Spleen (tissue), 11 donors: ENCODE measurements around the gene SNX27. TPM values are rescaled to one million over a fixed set of nuclear protein-coding genes. Genes with fewer than 3 reads are reported as not detected.
"Not testable (repeated sequence)": the region's sequence is repeated elsewhere in the genome, so short reads cannot be mapped to it uniquely, and the experiment has no call there.

ENCODE experiments used
- DNase-seq: peaks from one replicate; pipeline ENCODE4 v3.0.0-alpha.2; 2020
- H3K27ac ChIP-seq, 8 donors: fragments of 200-600 bp; sonication (generic) in 7 of 8; 1 replicate in 4 of 8; 2 replicates in 4 of 8; pipeline versions ENCODE4 v1.5.0 to v1.8.0; 2016 to 2021; ENCODE audit warnings: inconsistent platforms in 4 of 8, mild to moderate bottlenecking in 4 of 8, moderate library complexity in 1 of 8
- H3K27me3 ChIP-seq, 7 donors: fragments of 200-600 bp; sonication (generic) in 6 of 7; replicated peaks in 1 of 7; 1 replicate in 4 of 7; 2 replicates in 3 of 7; pipeline versions ENCODE4 v1.5.0 to v1.8.0; 2016 to 2021; ENCODE audit warnings: inconsistent platforms in 3 of 7, mild to moderate bottlenecking in 1 of 7
- H3K36me3 ChIP-seq, 6 donors: fragments of 200-600 bp; sonication (generic) in 5 of 6; 1 replicate in 4 of 6; 2 replicates in 2 of 6; pipeline versions ENCODE4 v1.5.0 to v1.8.0; 2016 to 2021; ENCODE audit warnings: inconsistent platforms in 2 of 6
- H3K4me1 ChIP-seq, 6 donors: fragments of 200-600 bp; sonication (generic) in 5 of 6; 1 replicate in 3 of 6; 2 replicates in 3 of 6; pipeline versions ENCODE4 v1.5.0 to v1.8.0; 2016 to 2021; ENCODE audit warnings: inconsistent platforms in 3 of 6
- H3K4me3 ChIP-seq, 8 donors: fragments of 200-600 bp; sonication (generic) in 7 of 8; 1 replicate in 4 of 8; 2 replicates in 4 of 8; pipeline versions ENCODE4 v1.5.0 to v1.8.0; 2016 to 2021; ENCODE audit warnings: inconsistent platforms in 4 of 8, mild to moderate bottlenecking in 4 of 8, moderate library complexity in 2 of 8
- H3K9me3 ChIP-seq, 8 donors: fragments of 200-600 bp; sonication (generic) in 7 of 8; 1 replicate in 4 of 8; 2 replicates in 4 of 8; pipeline versions ENCODE4 v1.5.0 to v1.8.0; 2016 to 2021; ENCODE audit warnings: inconsistent platforms in 4 of 8
- POLR2A ChIP-seq, 3 donors: fragments of 450-650 bp; IDR thresholded peaks; one replicate each; pipeline ENCODE4 v1.5.1; 2017; ENCODE audit warnings: antibody characterized with exemption in 3 of 3, mild to moderate bottlenecking in 1 of 3
- POLR2AphosphoS5 ChIP-seq, 3 donors: sonication (generic); formaldehyde crosslinking; IDR thresholded peaks; one replicate each; pipeline ENCODE4 v1.5.1; 2017; ENCODE audit warnings: antibody characterized with exemption in 3 of 3
- WGBS, 5 donors: extraction: QIAGEN DNeasy Blood & Tissue Kit in 3 of 5; methylation state at CpG; one replicate each; pipeline versions ENCODE4 v1.1.5 to v1.1.7; 2013 to 2018; 5-methylcytosine and 5-hydroxymethylcytosine counted together
- intact Hi-C: fragments of 100-400 bp; cut with DNase I; formaldehyde crosslinking; loops from one replicate; pipeline ENCODE4 v1.15.0; 2023; ENCODE audit warnings: low total_unique reads
- polyA plus RNA-seq, 3 donors: library from polyadenylated mRNA; stranded (reverse); fragments of 200-250 nt; gene quantifications; one replicate each; pipeline ENCODE4 v1.2.1, GENCODE V29; 2013
- total RNA-seq, 7 donors: library from RNA; depleted of rRNA in 3 of 7; stranded (reverse); fragments of >200 nt in 3 of 7; fragmentation: NEBNext Ultra II Directional in 4 of 7; extraction: Animal tissue kit (Norgen Biotek cat#: 25700) in 4 of 7; gene quantifications; one replicate each; pipeline versions ENCODE4 v1.1.0 to v1.2.1, GENCODE V29; 2016 to 2021
- TF ChIP-seq, protein P1 (sequence below), 11 experiments: fragments of 200-600 bp in 7 of 11; fragments of 450-650 bp in 4 of 11; sonication (generic) in 4 of 11; IDR thresholded peaks in 8 of 11; conservative IDR thresholded peaks in 3 of 11; 1 replicate in 7 of 11; 2 replicates in 4 of 11; pipeline versions ENCODE4 v1.4.0 to v1.8.0; 2016 to 2021; ENCODE audit warnings: antibody characterized with exemption in 11 of 11, inconsistent platforms in 4 of 11, mild to moderate bottlenecking in 1 of 11
- donor health status: healthy with polysubstance abuse.
- donor health status: DM: no; HTN: no; CAD: no; lungs with moderate emphysema.
- donor health status: DM: no; HTN: no; CAD: no.
- donor health status: Bipolar disorder and iron deficiency.
- donor health status: healthy.
- donor health status: DM: no; HTN: no; CAD: no.
- donor health status: DM: yes; HTN: yes; CAD: no.

Gene SNX27
- total and polyA plus RNA-seq, 10 donors: 3.1 to 69.6 (median 48.3) TPM

DNA sequence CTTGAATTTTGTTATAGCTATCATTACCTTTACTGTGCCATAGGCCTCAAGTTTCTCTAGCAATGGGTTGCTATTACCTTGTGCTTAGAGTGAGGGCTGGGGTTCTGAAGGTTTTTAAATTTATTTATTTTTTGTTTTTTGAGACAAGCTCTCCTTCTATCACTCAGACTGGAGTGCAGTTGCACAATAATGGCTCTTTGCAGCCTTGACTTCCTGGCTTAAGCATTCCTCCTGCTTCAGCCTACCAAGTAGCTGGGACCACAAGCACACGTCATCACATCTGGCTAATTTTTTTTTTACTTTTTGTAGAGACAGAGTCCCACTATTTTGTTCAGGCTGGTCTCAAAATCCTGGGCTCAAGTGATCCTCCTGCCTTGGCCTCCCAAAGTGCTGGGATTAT is 41.5 kb downstream of the SNX27 start:
- Histone ChIP-seq H3K36me3 (peaks cover 0 to 42% (median 6%) of the 10 kb centered on the region in 6 donors), H3K4me1 (peaks cover 0 to 35% (median 17%) of the 10 kb centered on the region in 6 donors), H3K9me3 (no peaks in the 10 kb centered on the region), H3K27ac (peak overlapping the region in 6 of 8 donors; percentile 76 to 86 (median 82)), H3K4me3 (no peak overlapping the region), H3K27me3 (no peaks in the 10 kb centered on the region)
- intact Hi-C loops: no loop called here
- TF ChIP-seq, protein P1, sequence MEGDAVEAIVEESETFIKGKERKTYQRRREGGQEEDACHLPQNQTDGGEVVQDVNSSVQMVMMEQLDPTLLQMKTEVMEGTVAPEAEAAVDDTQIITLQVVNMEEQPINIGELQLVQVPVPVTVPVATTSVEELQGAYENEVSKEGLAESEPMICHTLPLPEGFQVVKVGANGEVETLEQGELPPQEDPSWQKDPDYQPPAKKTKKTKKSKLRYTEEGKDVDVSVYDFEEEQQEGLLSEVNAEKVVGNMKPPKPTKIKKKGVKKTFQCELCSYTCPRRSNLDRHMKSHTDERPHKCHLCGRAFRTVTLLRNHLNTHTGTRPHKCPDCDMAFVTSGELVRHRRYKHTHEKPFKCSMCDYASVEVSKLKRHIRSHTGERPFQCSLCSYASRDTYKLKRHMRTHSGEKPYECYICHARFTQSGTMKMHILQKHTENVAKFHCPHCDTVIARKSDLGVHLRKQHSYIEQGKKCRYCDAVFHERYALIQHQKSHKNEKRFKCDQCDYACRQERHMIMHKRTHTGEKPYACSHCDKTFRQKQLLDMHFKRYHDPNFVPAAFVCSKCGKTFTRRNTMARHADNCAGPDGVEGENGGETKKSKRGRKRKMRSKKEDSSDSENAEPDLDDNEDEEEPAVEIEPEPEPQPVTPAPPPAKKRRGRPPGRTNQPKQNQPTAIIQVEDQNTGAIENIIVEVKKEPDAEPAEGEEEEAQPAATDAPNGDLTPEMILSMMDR (IDR thresholded peaks at IDR 0.05 in 8 of 11, conservative IDR thresholded peaks at IDR 0.05 in 3 of 11): no peak
- TF ChIP-seq POLR2AphosphoS5 (IDR thresholded peaks at IDR 0.05) (no peak), POLR2A (IDR thresholded peaks at IDR 0.05) (no peak)
- DNase-seq: no peak
- WGBS, 5 donors: 32 to 63% (median 47%) methylated on average over 1 of the region's 1 CpG

- H3K27me3 ChIP-seq: no peaks in the 10 kb centered on the region
- TF ChIP-seq POLR2A (IDR thresholded peaks at IDR 0.05): no peak
- TF ChIP-seq POLR2AphosphoS5 (IDR thresholded peaks at IDR 0.05): no peak
- TF ChIP-seq, protein P1 (IDR thresholded peaks at IDR 0.05 in 8 of 11, conservative IDR thresholded peaks at IDR 0.05 in 3 of 11): no peak
- intact Hi-C loops: no loop called here
- H3K4me3 ChIP-seq: no peak overlapping the region
- H3K9me3 ChIP-seq: no peaks in the 10 kb centered on the region
- H3K27ac ChIP-seq: peak overlapping the region in 7 of 8 donors; percentile 73 to 86 (median 81)
- DNase-seq: no peak
- H3K36me3 ChIP-seq: peaks cover 0 to 46% (median 21%) of the 10 kb centered on the region in 6 donors
- WGBS, 5 donors: 65 to 90% (median 73%) methylated on average over 3 of the region's 3 CpGs
- H3K4me1 ChIP-seq: peaks cover 0 to 39% (median 17%) of the 10 kb centered on the region in 6 donors
These were observed 43.5 kb downstream of the SNX27 start for GRCh38 chr1:151655371-151655770.

DNA sequence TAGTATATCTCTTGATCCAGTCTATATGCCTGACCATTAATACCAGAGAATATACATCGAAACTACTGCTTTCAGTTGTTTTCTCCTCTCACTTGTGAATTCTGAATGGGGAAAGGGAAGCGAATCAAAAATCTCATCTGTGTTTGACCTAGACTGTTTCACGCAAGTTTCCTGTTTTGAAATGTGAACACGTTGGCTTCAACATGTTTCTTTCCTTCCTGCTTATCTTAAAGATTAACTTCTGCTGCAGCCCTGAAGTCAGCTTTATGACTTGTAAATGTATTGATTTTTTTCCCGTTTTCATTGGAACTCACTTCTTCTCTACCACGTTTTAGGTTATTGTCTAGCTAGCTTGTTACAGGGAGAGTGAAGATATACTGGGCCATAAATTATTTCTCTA is 49.9 kb downstream of the SNX27 start:
- Histone ChIP-seq H3K4me1 (peaks cover 0 to 40% (median 10%) of the 10 kb centered on the region in 6 donors), H3K9me3 (no peaks in the 10 kb centered on the region), H3K27me3 (no peaks in the 10 kb centered on the region), H3K36me3 (peaks cover 0 to 80% (median 34%) of the 10 kb centered on the region in 6 donors), H3K4me3 (peak overlapping the region in 1 of 8 donors; percentile 30), H3K27ac (peak overlapping the region in 7 of 8 donors; percentile 58 to 85 (median 73))
- TF ChIP-seq POLR2AphosphoS5 (IDR thresholded peaks at IDR 0.05) (no peak), POLR2A (IDR thresholded peaks at IDR 0.05) (no peak)
- TF ChIP-seq, protein P1 (IDR thresholded peaks at IDR 0.05 in 8 of 11, conservative IDR thresholded peaks at IDR 0.05 in 3 of 11): no peak
- 19 to 36% (median 27%) methylated on average over 6 of the region's 6 CpGs for WGBS, 5 donors
- no peak for DNase-seq
- intact Hi-C loops: no loop called here

DNA sequence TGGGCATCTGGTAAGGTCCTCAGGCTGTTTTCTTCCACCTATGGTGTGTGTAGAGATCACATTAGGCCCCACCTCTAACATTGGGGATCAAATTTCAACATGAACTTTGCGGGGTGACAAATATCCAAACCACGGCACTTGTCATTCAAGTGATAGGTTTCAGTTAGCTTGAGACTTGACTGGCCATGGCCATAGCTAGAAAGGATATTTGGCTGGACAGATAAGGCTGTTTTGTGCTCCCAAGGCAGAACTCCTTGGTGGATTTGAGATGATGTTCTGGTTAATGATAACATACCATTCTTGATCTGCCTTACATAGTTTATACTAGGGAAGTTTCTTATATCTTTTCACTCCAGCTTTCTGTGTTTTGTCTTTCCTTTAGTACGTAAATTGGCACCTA is 56.2 kb downstream of the SNX27 start:
- Histone ChIP-seq H3K27ac (no peak overlapping the region), H3K36me3 (peaks cover 0 to 72% (median 20%) of the 10 kb centered on the region in 6 donors), H3K4me1 (peaks cover 0 to 15% (median 0%) of the 10 kb centered on the region in 6 donors), H3K9me3 (peaks cover 0 to 4% (median 0%) of the 10 kb centered on the region in 8 donors), H3K4me3 (no peak overlapping the region), H3K27me3 (no peaks in the 10 kb centered on the region)
- TF ChIP-seq, protein P1 (IDR thresholded peaks at IDR 0.05 in 8 of 11, conservative IDR thresholded peaks at IDR 0.05 in 3 of 11): no peak
- TF ChIP-seq POLR2A (IDR thresholded peaks at IDR 0.05): no peak
- TF ChIP-seq POLR2AphosphoS5 (IDR thresholded peaks at IDR 0.05): no peak
- intact Hi-C loops: no loop called here
- no peak for DNase-seq
- WGBS, 5 donors: 82 to 96% (median 87%) methylated on average over 3 of the region's 3 CpGs

DNA sequence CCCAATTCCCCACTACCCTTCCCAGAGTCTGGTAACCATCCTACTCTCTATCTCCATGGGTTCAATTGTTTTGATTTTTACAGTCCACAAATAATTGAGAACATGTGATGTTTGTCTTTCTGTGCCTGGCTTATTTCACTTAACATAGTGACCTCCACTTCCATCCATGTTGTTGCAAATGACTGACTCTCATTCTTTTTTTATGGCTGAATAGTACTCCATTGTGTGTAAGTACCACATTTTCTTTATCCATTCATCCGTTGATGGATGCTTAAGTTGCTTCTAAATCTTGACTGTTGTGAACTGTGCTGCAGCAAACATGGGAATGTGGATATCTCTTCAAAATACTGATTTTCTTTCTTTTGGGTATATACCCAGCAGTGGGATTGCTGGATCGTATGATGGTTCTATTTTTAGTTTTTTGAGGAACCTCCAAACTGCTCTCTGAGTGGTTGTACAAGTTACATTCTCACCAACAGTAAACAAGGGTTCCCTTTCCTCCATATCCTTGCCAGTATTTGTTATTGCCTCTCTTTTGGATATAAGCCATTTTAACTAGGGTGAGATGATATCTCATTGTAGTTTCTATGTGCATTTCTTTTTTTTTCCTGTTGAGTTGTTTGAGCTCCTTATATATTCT is 58.3 kb downstream of the SNX27 start:
- 78 to 92% (median 78%) methylated on average over 2 of the region's 2 CpGs for WGBS, 5 donors

More for the DNA sequence above, 58.3 kb downstream of the SNX27 start:
- DNase-seq, intact Hi-C loops, H3K9me3 ChIP-seq, H3K27me3 ChIP-seq, H3K4me3 ChIP-seq: not testable (repeated sequence)
- Histone ChIP-seq H3K4me1 (peaks cover 0 to 15% (median 0%) of the 10 kb centered on the region in 6 donors), H3K36me3 (peaks cover 0 to 75% (median 25%) of the 10 kb centered on the region in 6 donors), H3K27ac (peak overlapping the region in 1 of 8 donors; percentile 16)
